KOPT-K1 (cell line): ENCODE data around the gene DPYD.

Experiments used
- H3K27ac ChIP-seq: fragments of 200-600 bp; sonication (generic); 2 replicates; pipeline ENCODE4 v1.5.1; 2016; ENCODE audit warnings: antibody characterized with exemption, mild to moderate bottlenecking, low read depth, low read length; ENCODE audit not compliant: poor library complexity, severe bottlenecking
- H3K36me3 ChIP-seq: fragments of 200-600 bp; sonication (generic); 2 replicates; pipeline ENCODE4 v1.5.1; 2017; ENCODE audit warnings: antibody characterized with exemption, mild to moderate bottlenecking, low read length, moderate library complexity; ENCODE audit not compliant: insufficient read depth
- H3K9me3 ChIP-seq: fragments of 200-600 bp; sonication (generic); 2 replicates; pipeline ENCODE4 v1.5.1; 2017; ENCODE audit warnings: antibody characterized with exemption, low read length, mild to moderate bottlenecking; ENCODE audit not compliant: insufficient read depth, poor library complexity, severe bottlenecking

The DPYD gene

GRCh38 chr1:97516588-97516987 is 404.2 kb downstream of the DPYD start:
- no peaks in the 10 kb centered on the region for H3K36me3 ChIP-seq
- peaks cover 19% of the 10 kb centered on the region for H3K9me3 ChIP-seq
- H3K27ac ChIP-seq = no peak overlapping the region

- Histone ChIP-seq H3K27ac (no peak overlapping the region), H3K9me3 (peaks cover 7% of the 10 kb centered on the region), H3K36me3 (no peaks in the 10 kb centered on the region; the same call in 1 of the 2 replicates)
Measured at GRCh38 chr1:97508653-97509218, 412.1 kb downstream of the DPYD start.

- peaks cover 7% of the 10 kb centered on the region for H3K9me3 ChIP-seq
Measured at GRCh38 chr1:97507863-97508262, 413.0 kb downstream of the DPYD start.

GRCh38 chr1:97506368-97506767 is 414.5 kb downstream of the DPYD start:
- Histone ChIP-seq H3K27ac (no peak overlapping the region), H3K36me3 (no peaks in the 10 kb centered on the region; the same call in 1 of the 2 replicates), H3K9me3 (peaks cover 7% of the 10 kb centered on the region)

More at GRCh38 chr1:97507863-97508262, 413.0 kb downstream of the DPYD start:
- no peak overlapping the region for H3K27ac ChIP-seq
- H3K36me3 ChIP-seq = no peaks in the 10 kb centered on the region; the same call in 1 of the 2 replicates

GRCh38 chr1:97505816-97506215 is 415.0 kb downstream of the DPYD start:
- Histone ChIP-seq H3K27ac (no peak overlapping the region), H3K9me3 (peaks cover 7% of the 10 kb centered on the region), H3K36me3 (no peaks in the 10 kb centered on the region; the same call in 1 of the 2 replicates)

GRCh38 chr1:97505289-97505688 is 415.5 kb downstream of the DPYD start:
- no peaks in the 10 kb centered on the region; the same call in 1 of the 2 replicates for H3K36me3 ChIP-seq
- peaks cover 5% of the 10 kb centered on the region for H3K9me3 ChIP-seq
- no peak overlapping the region for H3K27ac ChIP-seq

- H3K27ac ChIP-seq = no peak overlapping the region
- H3K36me3 ChIP-seq = no peaks in the 10 kb centered on the region
- H3K9me3 ChIP-seq = no peaks in the 10 kb centered on the region
Measured at GRCh38 chr1:97502360-97502759, 418.5 kb downstream of the DPYD start.

GRCh38 chr1:97501628-97502027 is 419.2 kb downstream of the DPYD start:
- Histone ChIP-seq H3K9me3 (no peaks in the 10 kb centered on the region), H3K36me3 (no peaks in the 10 kb centered on the region), H3K27ac (no peak overlapping the region)

- no peaks in the 10 kb centered on the region for H3K9me3 ChIP-seq
- no peaks in the 10 kb centered on the region for H3K36me3 ChIP-seq
- no peak overlapping the region for H3K27ac ChIP-seq
Measured at GRCh38 chr1:97500760-97501159, 420.1 kb downstream of the DPYD start.

- Histone ChIP-seq H3K36me3 (no peaks in the 10 kb centered on the region), H3K27ac (no peak overlapping the region), H3K9me3 (no peaks in the 10 kb centered on the region)
Measured at GRCh38 chr1:97499667-97500066, 421.2 kb downstream of the DPYD start.

GRCh38 chr1:97489834-97490233 is 431.0 kb downstream of the DPYD start:
- no peaks in the 10 kb centered on the region for H3K9me3 ChIP-seq
- no peaks in the 10 kb centered on the region for H3K36me3 ChIP-seq
- no peak overlapping the region for H3K27ac ChIP-seq

- Histone ChIP-seq H3K36me3 (no peaks in the 10 kb centered on the region), H3K9me3 (no peaks in the 10 kb centered on the region), H3K27ac (no peak overlapping the region)
Measured at GRCh38 chr1:97488530-97488929, 432.3 kb downstream of the DPYD start.

GRCh38 chr1:97482022-97482421 is 438.8 kb downstream of the DPYD start:
- Histone ChIP-seq H3K9me3 (peaks cover 3% of the 10 kb centered on the region), H3K27ac (no peak overlapping the region), H3K36me3 (no peaks in the 10 kb centered on the region)

GRCh38 chr1:97467445-97467844 is 453.4 kb downstream of the DPYD start:
- Histone ChIP-seq H3K36me3 (peaks cover 13% of the 10 kb centered on the region; the same call in 1 of the 2 replicates), H3K9me3 (peaks cover 24% of the 10 kb centered on the region), H3K27ac (no peak overlapping the region)

- peaks cover 13% of the 10 kb centered on the region; the same call in 1 of the 2 replicates for H3K36me3 ChIP-seq
- no peak overlapping the region for H3K27ac ChIP-seq
- H3K9me3 ChIP-seq = peaks cover 24% of the 10 kb centered on the region
Measured at GRCh38 chr1:97464305-97464704, 456.5 kb downstream of the DPYD start.

GRCh38 chr1:97461782-97462181 is 459.1 kb downstream of the DPYD start:
- no peak overlapping the region for H3K27ac ChIP-seq
- H3K9me3 ChIP-seq = peaks cover 16% of the 10 kb centered on the region

More at GRCh38 chr1:97461782-97462181, 459.1 kb downstream of the DPYD start:
- peaks cover 13% of the 10 kb centered on the region; the same call in 1 of the 2 replicates for H3K36me3 ChIP-seq
